HL-60 (cell line): ENCODE measurements around the gene TH. TPM values are rescaled to one million over a fixed set of nuclear protein-coding genes. Genes with fewer than 3 reads are reported as not detected.

Source experiments
- DNase-seq, 2 experiments: peaks; one replicate each; pipeline ENCODE4 v3.0.0-alpha.2; 2010 to 2020; ENCODE audit warnings: low read depth in 1 of 2, low spot score in 1 of 2
- H3K27ac ChIP-seq: fragments of 250-450 bp; sonication (Bioruptor Pico); replicated peaks from 2 replicates; pipeline ENCODE4 v1.5.1; 2020; ENCODE audit warnings: mild to moderate bottlenecking, moderate library complexity
- H3K27me3 ChIP-seq: fragments of 250-450 bp; sonication (Bioruptor Pico); 2 replicates; pipeline ENCODE4 v1.5.1; 2021; ENCODE audit warnings: mild to moderate bottlenecking, moderate library complexity; ENCODE audit not compliant: insufficient read depth, poor library complexity, severe bottlenecking
- H3K4me3 ChIP-seq: replicated peaks from 2 replicates; pipeline ENCODE4 v1.5.1; 2011; ENCODE audit warnings: mild to moderate bottlenecking, control low read depth, low read length; ENCODE audit not compliant: insufficient read depth
- CTCF ChIP-seq: IDR thresholded peaks from one replicate; pipeline ENCODE4 v1.5.1; 2011; ENCODE audit warnings: low read length, control low read depth, inconsistent platforms; ENCODE audit not compliant: insufficient read depth
- POLR2AphosphoS5 ChIP-seq: IDR thresholded peaks from 2 replicates; pipeline ENCODE4 v1.6.1; 2012; ENCODE audit warnings: low read depth
- microRNA-seq: library from miRNA; unstranded; fragments of <30 nt; microRNA quantifications from one replicate; pipeline ENCODE4, GENCODE V29; 2018

The TH gene

GRCh38 chr11:2114430-2115241, 57.0 kb downstream of the TH start:
- TF ChIP-seq POLR2AphosphoS5 (no peak), CTCF (no peak)
- DNase-seq, result no peak

More at GRCh38 chr11:2114430-2115241, 57.0 kb downstream of the TH start:
- Histone ChIP-seq H3K27me3 (peaks cover 6% of the 10 kb centered on the region), H3K4me3 (no peak overlapping the region), H3K27ac (no peak overlapping the region)

Small RNAs within 50 kb of the gene (microRNA-seq; reads per million reads assigned to microRNA genes)
- gene MIR4686 (not detected), gene MIR483 (not detected)
